HG02759 (cell line): ENCODE data around the gene MEIS2.

Experiments
- ATAC-seq: cut with Tn5 transposase; IDR thresholded peaks from one replicate; pipeline ENCODE4 v1.9.1; 2021; ENCODE audit warnings: mild to moderate bottlenecking, moderate library complexity; ENCODE audit not compliant: unreplicated experiment

The MEIS2 gene

DNA sequence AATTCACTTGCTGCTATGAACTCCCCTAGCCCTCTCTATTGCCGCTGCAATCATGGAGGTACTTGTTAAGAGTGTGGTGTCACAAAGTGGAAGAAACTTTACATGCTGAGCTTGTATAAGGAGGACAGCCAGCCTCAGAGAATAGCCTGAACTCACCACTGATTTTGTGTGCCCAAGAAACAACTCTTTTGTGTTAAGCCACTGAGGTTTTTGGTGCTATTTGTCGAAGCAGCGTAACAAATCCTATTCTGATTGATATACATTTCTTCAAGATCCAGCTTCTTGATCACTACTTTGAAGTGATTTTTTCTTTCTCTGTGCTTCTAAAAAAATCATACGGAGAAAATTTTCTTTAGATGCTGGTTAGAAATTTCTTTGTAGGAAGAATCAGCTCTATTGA, 132.4 kb downstream of the MEIS2 start:
- no peak for ATAC-seq

DNA sequence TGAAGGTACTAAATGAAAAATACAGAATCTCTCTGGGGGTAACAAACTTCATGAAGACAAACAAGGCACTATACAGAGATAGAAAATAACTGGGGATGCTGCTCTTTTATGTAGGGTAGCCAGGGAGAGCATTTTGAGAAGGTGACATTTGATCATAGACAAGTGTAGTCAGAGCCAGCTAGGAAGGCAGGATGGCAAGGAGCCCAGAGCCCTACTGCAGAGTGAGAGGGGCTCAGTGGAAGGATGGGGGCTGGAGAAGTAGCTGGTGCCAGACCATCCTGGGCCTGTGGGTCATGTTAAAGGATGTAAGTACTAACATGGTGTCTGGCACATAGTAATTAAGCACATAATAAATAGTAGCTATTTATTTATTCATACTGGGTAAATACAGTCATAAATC, 133.6 kb downstream of the MEIS2 start:
- no peak for ATAC-seq

DNA sequence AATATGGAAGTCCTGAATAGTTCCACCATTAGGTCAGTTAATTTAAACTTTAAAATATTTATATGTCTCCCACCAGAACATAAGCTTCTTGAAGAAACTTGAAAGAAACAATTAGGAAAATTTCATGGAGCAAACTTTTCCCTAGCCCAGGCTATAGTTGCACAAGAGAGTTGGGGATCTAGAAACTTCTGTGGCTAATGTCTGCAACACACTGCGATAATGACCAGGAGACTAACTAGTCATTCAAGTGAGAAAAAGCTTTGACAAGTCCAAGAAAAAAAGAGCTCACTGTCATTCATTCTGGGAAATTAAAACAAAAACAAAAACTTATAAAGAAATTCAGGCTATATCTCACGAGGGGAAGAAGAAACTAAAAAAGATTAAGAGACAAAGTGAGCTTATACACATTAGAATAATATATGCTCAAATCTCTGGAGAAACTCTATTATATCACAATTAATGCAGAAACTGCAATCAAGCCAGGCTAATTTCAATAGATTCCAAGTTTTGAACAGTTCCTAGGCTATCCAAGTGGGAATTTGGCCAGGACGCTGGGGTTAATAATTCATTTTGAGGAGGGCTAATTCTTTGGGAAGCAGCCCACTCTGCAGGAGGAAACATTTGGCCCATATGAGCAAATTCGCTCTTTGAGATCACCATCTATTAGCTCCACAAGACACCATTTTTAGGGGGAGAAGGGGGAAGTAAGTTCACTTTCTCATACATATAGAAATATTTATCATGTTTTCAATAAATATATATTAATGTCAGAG, 134.6 kb downstream of the MEIS2 start:
- ATAC-seq: no peak

- ATAC-seq: no peak
Observed at GRCh38 chr15:36964626-36965025, 135.7 kb downstream of the MEIS2 start.

GRCh38 chr15:36961956-36962355, 138.4 kb downstream of the MEIS2 start:
- ATAC-seq: no peak

- ATAC-seq: no peak
Observed at GRCh38 chr15:36960947-36961227, 139.5 kb downstream of the MEIS2 start.

GRCh38 chr15:36960179-36960946, 140.0 kb downstream of the MEIS2 start:
- ATAC-seq: no peak

GRCh38 chr15:36959746-36960145, 140.6 kb downstream of the MEIS2 start:
- ATAC-seq: no peak

DNA sequence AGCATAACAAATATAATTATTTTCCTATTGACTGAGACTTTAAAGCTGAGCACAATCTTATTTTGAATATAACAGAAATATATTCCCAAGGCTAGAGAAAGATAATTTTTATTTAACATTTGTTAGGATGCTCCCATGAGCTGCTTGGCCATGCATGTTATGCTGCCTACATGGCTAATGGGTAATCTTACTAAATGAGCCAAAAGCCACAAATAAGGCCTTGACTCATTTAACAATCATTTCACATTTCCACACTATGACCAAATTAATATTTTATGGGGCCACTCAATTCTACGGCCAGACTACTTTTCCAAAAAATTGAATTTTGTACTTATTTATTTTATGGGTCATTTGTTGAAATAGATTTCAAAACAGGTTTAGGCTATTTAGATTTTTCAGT, 141.7 kb downstream of the MEIS2 start:
- ATAC-seq: no peak

GRCh38 chr15:36954486-36954885, 145.9 kb downstream of the MEIS2 start:
- no peak for ATAC-seq

- ATAC-seq: no peak
Observed at GRCh38 chr15:36953346-36953745, 147.0 kb downstream of the MEIS2 start.

GRCh38 chr15:36951731-36952247, 148.6 kb downstream of the MEIS2 start:
- ATAC-seq: no peak

DNA sequence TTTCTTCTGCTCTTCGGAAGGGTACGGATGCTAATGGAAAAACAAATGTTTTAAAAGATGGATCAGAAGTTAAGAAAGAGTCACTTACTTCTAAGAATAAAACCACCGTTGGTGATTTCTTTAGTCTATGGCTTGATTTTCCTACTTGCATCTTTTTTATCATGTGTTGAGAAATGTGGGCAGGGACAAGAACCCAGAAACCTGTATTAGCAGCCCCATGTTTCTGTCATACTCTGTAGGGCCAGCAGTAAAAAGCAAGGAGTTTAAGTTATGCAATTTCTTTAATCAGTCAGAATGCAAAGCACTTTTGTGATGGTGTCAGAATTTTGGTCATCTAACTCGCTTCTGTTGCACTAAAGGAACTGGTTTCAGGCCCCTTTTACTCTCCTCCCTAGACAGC, 150.0 kb downstream of the MEIS2 start:
- ATAC-seq: no peak

- no peak for ATAC-seq
Observed at GRCh38 chr15:36948982-36949381, 151.4 kb downstream of the MEIS2 start.

DNA sequence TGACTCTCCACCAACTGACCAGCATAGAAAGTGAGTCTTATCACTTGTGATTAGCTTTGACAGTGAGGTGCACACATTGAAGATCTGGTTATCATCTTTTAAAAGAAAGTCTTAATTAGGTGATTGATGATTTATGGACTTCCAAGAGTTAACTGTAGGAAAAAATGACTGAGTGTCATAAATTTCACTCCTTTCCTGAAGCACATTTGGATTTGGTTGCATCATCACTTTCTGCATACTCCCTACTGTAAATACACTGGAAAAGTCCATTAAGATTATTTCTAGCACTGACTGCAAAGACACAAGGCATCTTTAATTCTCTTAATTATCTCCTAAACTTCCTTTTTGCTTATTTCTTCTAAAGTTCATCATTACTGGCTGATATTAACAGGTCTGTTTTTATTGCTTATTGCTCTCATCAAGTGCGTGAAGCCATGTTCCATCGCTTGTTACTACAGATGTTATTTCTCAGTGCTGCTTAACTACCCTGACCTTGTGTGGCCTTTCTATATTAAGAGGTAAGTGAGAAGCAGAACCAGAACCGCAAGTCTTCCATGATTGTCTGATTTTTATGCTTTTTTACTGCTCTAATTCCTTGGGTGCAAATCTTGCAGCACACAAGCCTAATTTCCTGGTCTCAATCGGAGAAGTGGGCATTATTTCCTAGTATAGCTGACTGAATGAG, 153.2 kb downstream of the MEIS2 start:
- ATAC-seq: no peak

GRCh38 chr15:36944442-36944841, 155.9 kb downstream of the MEIS2 start:
- no peak for ATAC-seq

GRCh38 chr15:36943508-36944361, 156.6 kb downstream of the MEIS2 start:
- ATAC-seq: no peak

GRCh38 chr15:36942248-36942827, 158.0 kb downstream of the MEIS2 start:
- ATAC-seq: no peak

GRCh38 chr15:36941798-36942197, 158.6 kb downstream of the MEIS2 start:
- ATAC-seq: no peak

DNA sequence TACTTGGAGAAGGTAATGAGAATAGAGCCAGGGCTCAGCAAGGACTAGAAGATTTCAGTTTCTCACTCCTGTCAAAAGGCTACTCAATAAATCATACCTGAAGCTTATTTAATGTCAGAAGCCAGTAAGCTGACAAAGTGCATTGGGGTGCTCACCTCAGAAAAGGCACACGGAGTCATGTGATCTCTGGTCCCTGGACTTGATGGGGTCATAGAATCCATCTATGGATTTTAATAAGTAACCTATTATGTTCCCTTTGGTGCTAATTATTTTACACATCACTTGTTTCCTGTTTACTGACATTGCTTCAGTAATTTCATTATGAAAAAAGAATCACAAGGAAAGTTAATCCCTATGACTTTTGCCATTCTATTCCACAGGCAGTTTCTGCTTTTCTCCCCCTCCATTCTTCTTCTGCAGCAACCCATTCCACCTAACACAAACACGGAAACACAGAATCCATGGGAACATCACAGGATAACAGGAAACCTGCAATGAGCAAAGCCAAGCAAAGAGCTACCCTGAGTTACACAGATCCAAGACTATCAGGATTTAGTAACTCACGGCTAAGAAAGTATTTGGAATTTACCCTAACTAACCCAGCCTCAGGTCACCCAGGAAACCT, 159.6 kb downstream of the MEIS2 start:
- no peak for ATAC-seq
